Right lobe of liver (tissue), 6 donors: Measurements from ENCODE around the gene PRPF6. TPM values are rescaled to one million over a fixed set of nuclear protein-coding genes. Genes with fewer than 3 reads are reported as not detected.
A peak's percentile ranks its signal among the peaks of the same experiment; 100 is the strongest.

Experiments used
- ATAC-seq, 4 donors: fragments of 200-7000 bp; cut with Tn5 transposase; one replicate each; pipeline ENCODE4 v1.9.1; 2020; ENCODE audit warnings: mild to moderate bottlenecking in 4 of 4, moderate library complexity in 4 of 4
- DNase-seq, 3 donors: peaks; one replicate each; pipeline ENCODE4 v3.0.0-alpha.2; 2020
- H3K27ac ChIP-seq, 3 donors: fragments of 200-600 bp; one replicate each; pipeline ENCODE4 v1.8.0; 2022
- H3K27me3 ChIP-seq, 2 donors: fragments of 200-600 bp; one replicate each; pipeline ENCODE4 v1.8.0; 2022
- H3K36me3 ChIP-seq, 4 donors: fragments of 200-600 bp; sonication (generic) in 1 of 4; one replicate each; pipeline versions ENCODE4 v1.5.1 to v1.8.0; 2017 to 2022; ENCODE audit warnings: control low read depth in 1 of 4
- H3K4me1 ChIP-seq, 4 donors: fragments of 200-600 bp; sonication (generic) in 1 of 4; one replicate each; pipeline versions ENCODE4 v1.5.1 to v1.8.0; 2017 to 2022; ENCODE audit warnings: control low read depth in 1 of 4
- H3K4me3 ChIP-seq, 3 donors: fragments of 200-600 bp; one replicate each; pipeline ENCODE4 v1.8.0; 2022
- H3K9me3 ChIP-seq, 4 donors: fragments of 200-600 bp; sonication (generic) in 1 of 4; one replicate each; pipeline versions ENCODE4 v1.5.1 to v1.8.0; 2017 to 2022; ENCODE audit warnings: control low read depth in 1 of 4
- CTCF ChIP-seq, 4 donors: fragments of 200-600 bp in 3 of 4; fragments of 450-650 bp in 1 of 4; IDR thresholded peaks; one replicate each; pipeline versions ENCODE4 v1.5.1 to v1.8.0; 2016 to 2022; ENCODE audit warnings: antibody characterized with exemption in 4 of 4, mild to moderate bottlenecking in 2 of 4
- POLR2A ChIP-seq: fragments of 450-650 bp; IDR thresholded peaks from one replicate; pipeline ENCODE4 v1.6.1; 2017; ENCODE audit warnings: antibody characterized with exemption, mild to moderate bottlenecking
- WGBS: methylation state at CpG from one replicate; pipeline ENCODE4 v1.1.6; 2018; ENCODE audit warnings: low coverage, low lambda C conversion rate; ENCODE audit not compliant: insufficient coverage; ENCODE audit errors: missing lambda C conversion rate; 5-methylcytosine and 5-hydroxymethylcytosine counted together
- intact Hi-C, 2 donors: fragments of 100-400 bp; cut with DNase I; formaldehyde crosslinking; loops; one replicate each; pipeline versions ENCODE4 v1.11.2 to v1.14.1; 2022
- total RNA-seq, 6 experiments: library from RNA; depleted of rRNA in 2 of 6; stranded (reverse); fragments of >200 nt in 2 of 6; fragmentation: NEBNext Ultra II Directional in 3 of 6; extraction: Animal tissue kit (Norgen Biotek cat#: 25700) in 3 of 6; gene quantifications; one replicate each; pipeline versions ENCODE4 v1.1.0 to v1.2.4, GENCODE V29; 2016 to 2023
- donor health status: DM: no; HTN: yes; CAD: no.
- donor health status: DM: no; HTN: no; CAD: no.
- donor health status: DM: no; HTN: no; CAD: no.
- donor health status: DM: no; HTN: yes; CAD: no.
- donor health status: DM: no; HTN: yes; CAD: no.

PRPF6 gene
- total RNA-seq, 6 experiments from 2014 or later: 21.7 to 28.9 (median 24.4) TPM

- H3K27me3 ChIP-seq: no peaks in the 10 kb centered on the region
- H3K36me3 ChIP-seq: peaks cover 0 to 50% (median 25%) of the 10 kb centered on the region in 4 donors
- no peak overlapping the region for H3K4me3 ChIP-seq
- no CpG with 5 or more reads among the region's 27 CpGs for WGBS
- no peak overlapping the region for H3K27ac ChIP-seq
- ATAC-seq (no peak), DNase-seq (peak in 1 of 3 donors; percentile 18)
- intact Hi-C loops: no loop called here
- no peak for TF ChIP-seq POLR2A
- no peak for TF ChIP-seq CTCF (IDR thresholded peaks at IDR 0.05)
- peaks cover 0 to 3% (median 0%) of the 10 kb centered on the region in 4 donors for H3K4me1 ChIP-seq
- no peaks in the 10 kb centered on the region for H3K9me3 ChIP-seq
These were observed 17.6 kb upstream of the PRPF6 start for GRCh38 chr20:63963348-63963741.

GRCh38 chr20:63963784-63964301 lies 17.1 kb upstream of the PRPF6 start:
- Histone ChIP-seq H3K27ac (no peak overlapping the region), H3K27me3 (no peaks in the 10 kb centered on the region), H3K4me1 (peaks cover 0 to 8% (median 1%) of the 10 kb centered on the region in 4 donors), H3K36me3 (peaks cover 0 to 50% (median 25%) of the 10 kb centered on the region in 4 donors), H3K4me3 (no peak overlapping the region), H3K9me3 (no peaks in the 10 kb centered on the region)
- DNase-seq (peak in 1 of 3 donors; percentile 11), ATAC-seq (no peak)
- intact Hi-C loops: no loop called here
- 100% methylated on average over 3 of the region's 16 CpGs for WGBS
- TF ChIP-seq CTCF (IDR thresholded peaks at IDR 0.05) (no peak), POLR2A (no peak)

- intact Hi-C loops: no loop called here
These were observed 16.5 kb upstream of the PRPF6 start for GRCh38 chr20:63964412-63964811.

GRCh38 chr20:63966172-63966943 lies 14.6 kb upstream of the PRPF6 start:
- intact Hi-C loops: no loop called here
- no peak overlapping the region for H3K27ac ChIP-seq
- DNase-seq (peak in 1 of 3 donors; percentile 14), ATAC-seq (no peak)
- H3K27me3 ChIP-seq: no peaks in the 10 kb centered on the region
- no peak for TF ChIP-seq CTCF (IDR thresholded peaks at IDR 0.05)
- no peak for TF ChIP-seq POLR2A
- H3K4me3 ChIP-seq: no peak overlapping the region
- peaks cover 0 to 9% (median 4%) of the 10 kb centered on the region in 4 donors for H3K4me1 ChIP-seq
- 89% methylated on average over 10 of the region's 27 CpGs for WGBS
- peaks cover 0 to 47% (median 25%) of the 10 kb centered on the region in 4 donors for H3K36me3 ChIP-seq
- H3K9me3 ChIP-seq: no peaks in the 10 kb centered on the region

More at GRCh38 chr20:63964412-63964811, 16.5 kb upstream of the PRPF6 start:
- TF ChIP-seq CTCF (IDR thresholded peaks at IDR 0.05): no peak
- TF ChIP-seq POLR2A: no peak
- Histone ChIP-seq H3K9me3 (no peaks in the 10 kb centered on the region), H3K27ac (no peak overlapping the region), H3K27me3 (no peaks in the 10 kb centered on the region), H3K4me1 (peaks cover 0 to 9% (median 1%) of the 10 kb centered on the region in 4 donors), H3K36me3 (peaks cover 0 to 48% (median 25%) of the 10 kb centered on the region in 4 donors), H3K4me3 (no peak overlapping the region)
- DNase-seq (peak in 2 of 3 donors; percentile 13 to 49), ATAC-seq (no peak)
- 87% methylated on average over 5 of the region's 16 CpGs for WGBS
